HG03439 (cell line): Measurements from ENCODE around the gene SRGAP2B.
"Not testable (repeated sequence)": the region's sequence is repeated elsewhere in the genome, so short reads cannot be mapped to it uniquely, and the experiment has no call there.

Experiments
- ATAC-seq: cut with Tn5 transposase; IDR thresholded peaks from one replicate; pipeline ENCODE4 v1.9.1; 2021; ENCODE audit warnings: mild to moderate bottlenecking, moderate library complexity; ENCODE audit not compliant: unreplicated experiment

The SRGAP2B gene

DNA sequence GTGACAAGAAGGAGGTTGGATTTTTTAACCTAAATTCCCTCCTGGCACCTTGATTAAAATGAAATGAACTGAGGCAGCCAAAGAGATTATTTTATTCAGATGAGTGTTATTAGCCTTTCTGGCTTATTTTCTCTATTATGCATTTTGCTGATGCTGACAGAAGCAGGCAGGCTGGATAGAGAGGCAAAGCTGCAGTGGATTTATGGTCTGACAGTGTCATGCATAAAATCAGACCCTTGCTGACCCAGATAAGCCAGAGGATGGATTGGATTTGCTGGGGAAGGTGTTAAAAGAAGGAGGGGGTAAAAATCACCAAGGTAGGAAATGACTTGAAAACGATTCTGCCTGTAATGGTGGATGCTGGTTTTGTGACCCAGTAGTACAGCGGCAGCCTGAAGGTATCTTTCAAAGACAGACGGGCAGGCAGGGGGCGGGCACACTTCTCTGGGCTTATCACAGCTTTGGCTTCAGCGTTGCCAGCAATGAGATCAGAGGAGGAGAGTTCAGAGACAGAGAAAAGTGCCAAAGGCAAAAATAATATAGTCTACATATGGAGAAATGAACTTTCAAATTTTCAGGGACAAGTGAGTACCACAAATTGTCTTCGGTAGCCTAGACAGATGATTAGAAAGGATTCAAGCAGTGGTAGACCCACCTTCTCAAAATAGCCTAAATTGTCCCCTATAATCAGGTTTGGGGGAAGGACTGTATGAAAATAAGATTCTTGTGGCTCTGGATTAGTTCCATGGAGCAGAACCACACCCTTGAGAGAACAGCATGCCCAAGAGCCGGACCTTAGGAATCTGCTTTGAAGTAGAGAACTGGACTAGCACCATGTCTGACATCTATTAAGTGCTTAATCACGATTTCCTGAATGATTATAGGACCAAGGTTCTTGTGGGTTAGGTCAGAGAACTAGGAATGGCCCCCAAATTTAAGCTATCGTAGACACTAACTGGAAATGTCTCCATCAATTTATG, 133.2 kb downstream of the SRGAP2B start:
- not testable (repeated sequence) for ATAC-seq

DNA sequence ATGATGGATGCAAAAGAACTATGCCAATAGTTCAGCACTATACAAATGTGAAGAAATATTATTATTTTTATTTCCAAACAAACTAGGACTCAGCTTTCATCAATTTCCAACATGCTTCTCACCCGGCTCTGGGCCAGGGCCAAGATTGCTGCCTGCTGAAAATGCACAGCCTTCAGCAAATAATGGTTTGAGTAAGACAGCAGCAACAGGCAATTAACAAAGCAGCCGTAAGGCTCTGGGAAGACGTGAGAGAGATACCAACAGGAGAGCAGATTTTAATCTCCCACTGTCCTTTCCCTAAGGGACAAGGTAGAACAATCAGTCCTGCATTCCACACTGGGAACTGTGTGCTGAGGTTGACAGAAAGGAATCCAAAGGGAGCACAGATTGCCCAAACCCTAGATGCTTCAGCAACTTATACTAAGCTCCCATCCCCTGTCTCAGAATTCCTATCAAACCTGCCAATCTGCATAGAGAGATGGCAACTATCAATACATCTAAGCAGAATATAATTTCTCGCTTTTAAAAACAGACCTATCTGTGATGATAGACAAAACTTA, 134.1 kb downstream of the SRGAP2B start:
- ATAC-seq: not testable (repeated sequence)

DNA sequence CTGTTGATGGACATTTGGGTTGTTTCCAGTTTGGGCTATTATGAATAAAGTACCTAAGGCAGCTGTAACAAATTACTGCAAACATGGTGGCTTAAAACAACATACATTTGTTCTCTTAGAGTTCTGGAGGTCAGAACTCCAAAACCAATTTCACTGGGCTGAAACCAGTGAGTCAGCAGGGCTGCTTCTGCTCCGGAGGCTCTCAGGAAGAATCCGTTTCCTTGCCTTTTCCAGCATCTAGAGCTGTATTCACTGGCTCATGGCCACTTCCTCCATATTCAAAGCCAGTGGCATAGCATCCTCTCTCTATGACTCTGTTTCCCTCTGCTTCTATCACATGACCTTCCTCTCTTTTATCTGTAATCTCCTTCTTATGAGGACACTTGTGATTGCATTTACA, 146.7 kb downstream of the SRGAP2B start:
- ATAC-seq: not testable (repeated sequence)

DNA sequence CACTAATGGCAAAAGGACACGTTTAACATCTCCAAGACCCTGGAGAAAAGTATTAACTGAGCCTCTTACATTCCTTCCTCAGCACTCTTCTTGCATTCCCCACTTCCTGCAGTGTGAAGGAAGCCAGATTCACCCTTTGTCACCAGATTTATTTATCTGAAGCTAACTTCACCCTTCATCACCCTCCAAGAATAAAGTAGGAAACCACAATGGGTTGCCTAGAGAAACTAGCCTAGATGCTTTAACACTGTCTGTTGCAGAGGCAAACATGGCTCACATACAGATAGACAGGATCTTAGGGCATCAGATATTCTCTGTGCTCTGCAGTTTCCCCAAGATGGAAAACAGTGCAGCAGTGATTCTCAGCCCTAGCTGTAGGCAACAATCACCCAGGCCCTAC, 147.6 kb downstream of the SRGAP2B start:
- not testable (repeated sequence) for ATAC-seq

DNA sequence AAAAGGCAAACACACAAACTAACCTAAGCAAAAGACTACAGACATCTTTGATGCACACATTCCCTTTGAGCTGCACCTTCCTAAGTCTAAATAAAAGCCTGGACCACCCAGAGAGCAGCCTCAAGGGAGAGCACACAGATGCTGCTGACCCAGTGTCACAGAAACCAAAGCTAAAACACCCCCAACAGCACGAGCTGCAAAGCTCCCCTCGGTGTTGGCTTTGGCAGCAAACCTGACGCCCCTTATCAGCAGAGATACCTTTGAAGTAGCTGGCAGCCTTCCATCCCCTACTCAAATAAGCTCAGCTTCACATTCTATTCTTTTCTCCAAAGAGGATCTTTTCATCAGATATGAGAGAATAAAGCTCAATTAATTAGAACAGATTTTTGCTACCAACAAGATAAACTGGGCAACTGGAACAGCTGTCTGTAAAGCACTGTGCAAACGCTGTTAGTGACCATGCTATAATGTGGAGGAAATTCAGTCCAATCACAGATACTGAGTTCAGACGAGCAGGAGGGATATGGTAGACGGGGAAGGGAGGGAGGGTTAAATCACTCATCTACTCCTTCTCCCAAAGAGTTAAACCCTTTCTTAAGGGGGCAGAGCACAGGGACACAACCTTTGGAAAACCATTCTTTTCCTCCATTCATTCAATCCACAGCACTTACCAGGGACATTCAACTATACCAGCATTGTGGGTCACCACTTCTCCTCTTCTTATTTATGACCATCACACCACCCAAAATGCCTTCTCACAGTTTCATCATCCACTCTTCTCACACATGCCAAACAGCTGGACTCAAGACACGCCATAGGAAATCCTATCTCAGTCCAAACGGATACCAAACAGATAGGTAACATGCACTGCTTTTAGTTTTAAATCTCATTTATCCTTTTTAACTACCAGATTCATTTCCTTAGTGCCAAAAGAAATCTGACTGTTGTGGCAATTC, 148.3 kb downstream of the SRGAP2B start:
- ATAC-seq: not testable (repeated sequence)

DNA sequence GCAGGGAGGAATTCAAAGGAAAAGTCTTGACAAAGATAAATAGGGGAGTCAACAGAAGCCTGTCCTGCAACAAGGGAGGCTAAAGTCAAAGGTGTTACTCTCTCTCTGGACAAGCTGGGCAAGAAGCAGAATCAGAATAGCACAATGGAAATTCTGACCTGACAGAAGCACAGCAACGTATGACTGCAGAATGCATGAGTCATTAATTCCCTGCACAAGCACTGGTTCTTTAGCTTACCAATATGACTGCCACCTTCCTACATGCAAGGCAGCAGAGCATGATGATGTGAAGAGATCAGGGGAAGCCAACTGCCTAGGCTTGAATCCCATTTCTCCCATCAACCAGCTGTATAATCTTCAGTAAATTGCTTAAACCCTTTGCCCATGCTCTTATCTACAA, 153.4 kb downstream of the SRGAP2B start:
- not testable (repeated sequence) for ATAC-seq

DNA sequence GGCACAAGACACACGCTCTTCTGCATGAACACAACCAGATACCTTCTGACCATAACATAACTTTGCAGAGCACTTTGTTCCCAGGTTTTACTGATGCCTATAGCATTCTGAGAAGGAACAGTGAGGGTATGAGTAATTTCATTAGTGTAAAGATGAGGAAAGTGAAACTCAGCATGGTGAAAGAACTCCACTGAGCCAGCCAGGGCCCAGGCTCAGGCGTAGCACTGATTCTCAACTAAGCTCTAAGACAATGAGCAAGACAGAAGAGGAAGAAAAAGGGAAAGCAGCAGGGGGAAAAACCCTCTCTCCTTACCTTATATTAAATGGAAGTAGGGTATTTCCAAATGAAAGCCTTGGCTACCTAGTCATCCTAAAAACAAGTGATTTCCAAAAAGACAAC, 155.1 kb downstream of the SRGAP2B start:
- not testable (repeated sequence) for ATAC-seq

DNA sequence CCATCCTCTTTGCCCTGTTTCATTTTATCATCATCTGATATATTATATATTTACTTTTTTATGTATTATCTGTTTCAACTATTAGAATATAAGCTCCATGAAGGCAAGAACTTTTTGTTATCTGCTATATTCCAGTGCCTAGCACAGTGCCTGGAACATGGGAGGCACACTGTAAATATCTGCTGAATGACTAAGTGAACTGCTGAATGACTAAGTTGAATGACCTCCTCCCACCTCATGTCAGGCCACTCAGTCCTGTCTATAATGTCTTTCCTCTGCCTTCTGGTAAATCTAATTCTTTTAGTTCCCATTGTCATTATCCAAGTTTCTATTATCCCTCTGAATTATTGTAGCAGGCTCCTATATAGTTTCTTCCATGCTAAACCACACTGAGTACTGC, 156.5 kb downstream of the SRGAP2B start:
- ATAC-seq: not testable (repeated sequence)

DNA sequence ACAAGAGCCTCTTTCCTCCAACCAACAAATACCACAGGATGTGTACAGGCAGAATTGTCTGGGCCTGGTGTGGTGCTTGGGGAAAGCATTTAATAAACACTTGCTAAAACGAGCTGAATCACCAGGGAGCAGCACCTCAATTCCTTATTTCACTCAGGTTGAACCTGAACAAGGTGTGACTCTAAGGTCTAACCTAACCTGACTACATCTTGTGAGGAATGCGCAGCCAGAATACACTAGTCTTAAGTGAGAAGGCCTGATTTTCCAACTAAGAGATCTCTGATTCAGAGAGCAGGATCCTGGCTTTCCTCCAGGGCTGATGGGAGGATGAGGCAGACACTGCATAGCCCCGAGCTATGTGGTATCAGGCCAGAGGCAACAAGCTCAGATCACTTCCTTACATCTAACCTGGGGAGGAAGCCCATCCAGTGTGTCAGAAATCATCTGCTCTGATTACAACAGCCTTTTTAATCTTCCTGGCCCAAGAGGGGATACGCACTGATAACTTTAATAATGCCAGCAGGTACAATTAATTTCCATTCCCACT, 158.9 kb downstream of the SRGAP2B start:
- not testable (repeated sequence) for ATAC-seq

DNA sequence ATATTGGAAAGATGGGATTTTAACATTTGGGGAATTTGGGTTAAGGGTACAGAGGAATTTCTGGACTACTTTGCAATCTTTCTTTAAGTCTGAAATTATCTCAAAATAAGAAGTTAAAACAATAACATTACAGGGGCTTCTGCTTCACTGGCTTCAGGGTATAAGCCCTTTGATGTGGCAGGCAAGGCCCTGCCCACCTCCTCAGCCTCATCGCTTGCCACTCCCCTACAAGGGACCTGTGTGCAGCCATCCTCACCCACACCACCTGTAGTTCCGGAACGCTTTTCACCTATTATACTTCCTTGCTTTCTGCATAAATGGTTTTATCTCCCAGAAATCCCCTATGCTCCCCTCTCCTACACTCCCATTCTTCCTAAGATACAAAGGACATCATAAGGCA, 159.8 kb downstream of the SRGAP2B start:
- ATAC-seq: not testable (repeated sequence)

DNA sequence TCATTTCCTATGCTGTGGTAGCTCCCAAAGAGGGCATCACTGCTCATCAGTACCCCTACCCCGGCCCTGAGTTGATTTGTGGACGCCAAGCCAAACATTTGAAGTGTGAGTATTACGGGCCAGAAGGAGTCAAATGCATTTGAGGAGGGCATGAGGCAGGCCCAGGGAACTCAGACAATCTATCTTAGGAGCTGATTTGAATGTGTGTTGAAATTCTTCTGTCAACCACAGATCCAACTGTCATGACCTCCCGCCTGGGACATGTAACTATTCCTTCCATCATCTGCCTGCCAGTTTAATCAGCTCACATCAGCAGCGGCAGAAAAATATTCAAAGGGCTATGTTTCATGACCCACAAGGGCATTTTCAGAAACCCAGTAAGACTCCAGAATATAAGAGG, 162.1 kb downstream of the SRGAP2B start:
- not testable (repeated sequence) for ATAC-seq

DNA sequence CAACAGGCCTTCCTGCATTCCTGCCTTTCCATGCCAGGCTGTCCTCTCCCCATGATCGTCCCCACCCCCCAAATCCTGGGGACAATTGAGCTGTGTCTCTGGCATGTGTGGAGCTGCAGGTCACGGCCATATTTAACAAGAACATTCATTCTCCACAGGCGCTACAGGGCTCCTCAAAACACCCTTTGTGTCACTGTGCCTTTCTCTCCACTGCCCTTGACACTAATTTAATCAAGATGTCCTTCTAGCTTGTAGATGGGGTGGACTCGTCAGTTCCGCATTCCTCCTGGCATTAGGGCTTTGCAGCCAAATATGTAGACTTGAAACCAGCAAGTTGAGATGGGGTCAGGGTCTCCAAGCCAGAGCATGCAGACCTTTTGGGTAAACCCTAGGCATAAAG, 163.0 kb downstream of the SRGAP2B start:
- ATAC-seq: not testable (repeated sequence)

DNA sequence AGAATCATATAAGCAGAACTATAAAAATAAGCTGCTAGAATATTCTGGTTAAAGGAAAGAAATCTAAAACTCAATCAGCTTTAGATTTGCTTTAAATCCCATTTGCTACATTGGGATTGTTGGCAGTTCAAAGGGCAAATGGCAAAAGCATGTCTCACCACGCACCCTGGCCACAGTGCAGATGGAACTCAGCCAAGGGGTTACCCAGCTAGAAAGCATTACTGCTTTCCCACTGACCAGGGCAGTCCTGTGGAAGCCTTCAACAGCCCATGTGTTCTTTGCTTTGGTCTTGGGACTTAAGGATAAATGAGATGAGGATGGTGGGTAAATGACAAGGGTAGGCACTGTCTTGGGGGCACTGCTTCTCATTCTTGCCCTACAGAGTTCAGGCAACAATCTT, 163.6 kb downstream of the SRGAP2B start:
- ATAC-seq: not testable (repeated sequence)

DNA sequence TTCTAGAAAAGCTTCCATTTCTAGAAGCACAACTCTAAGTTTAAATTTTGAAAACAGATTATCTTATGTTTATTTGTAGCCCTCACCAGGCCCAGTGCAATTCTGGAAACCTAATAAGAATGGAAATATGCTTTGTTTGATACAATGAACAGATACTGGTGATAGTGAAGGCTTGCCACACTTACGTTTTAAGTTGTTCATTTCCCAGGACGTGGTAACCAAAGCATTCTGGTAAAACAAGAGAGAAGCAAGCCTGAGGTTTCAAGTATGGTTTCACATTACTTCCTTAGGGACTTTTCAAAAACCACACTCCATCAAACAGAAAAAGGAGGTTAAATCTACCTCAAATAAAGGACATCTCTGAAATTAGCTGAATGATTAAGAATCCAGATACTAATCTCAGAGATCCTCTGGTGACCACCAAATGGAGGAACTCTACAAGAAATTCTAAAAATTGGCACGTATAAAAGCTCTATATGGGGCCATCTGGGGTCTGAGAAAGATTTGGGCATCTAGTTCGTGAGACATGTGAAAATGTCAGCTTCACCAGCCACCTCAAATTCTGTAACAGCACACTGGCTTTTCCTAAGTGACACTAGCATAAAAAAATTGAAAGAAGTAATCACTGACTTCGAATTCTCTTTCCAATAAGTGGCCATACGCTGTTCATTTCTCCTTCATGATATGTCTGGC, 164.9 kb downstream of the SRGAP2B start:
- not testable (repeated sequence) for ATAC-seq

DNA sequence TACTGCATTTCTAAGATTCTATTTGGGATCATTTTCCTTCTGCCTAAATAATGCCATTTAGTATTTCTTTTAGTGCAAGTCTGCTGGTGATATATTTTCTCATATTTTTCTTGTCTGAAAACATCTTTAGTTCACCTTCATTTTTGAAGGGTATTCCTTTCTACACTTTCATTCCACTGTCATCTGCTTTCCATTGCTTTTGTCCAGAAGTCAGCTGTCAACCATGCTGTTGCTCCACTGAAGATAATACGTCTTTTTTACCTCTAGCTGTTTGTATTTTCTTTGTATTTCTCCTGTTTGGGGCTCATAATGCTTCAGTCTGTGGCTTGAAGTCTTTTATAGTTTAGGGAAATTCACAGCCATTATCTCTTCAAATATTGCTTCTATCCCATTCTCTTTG, 167.8 kb downstream of the SRGAP2B start:
- not testable (repeated sequence) for ATAC-seq

DNA sequence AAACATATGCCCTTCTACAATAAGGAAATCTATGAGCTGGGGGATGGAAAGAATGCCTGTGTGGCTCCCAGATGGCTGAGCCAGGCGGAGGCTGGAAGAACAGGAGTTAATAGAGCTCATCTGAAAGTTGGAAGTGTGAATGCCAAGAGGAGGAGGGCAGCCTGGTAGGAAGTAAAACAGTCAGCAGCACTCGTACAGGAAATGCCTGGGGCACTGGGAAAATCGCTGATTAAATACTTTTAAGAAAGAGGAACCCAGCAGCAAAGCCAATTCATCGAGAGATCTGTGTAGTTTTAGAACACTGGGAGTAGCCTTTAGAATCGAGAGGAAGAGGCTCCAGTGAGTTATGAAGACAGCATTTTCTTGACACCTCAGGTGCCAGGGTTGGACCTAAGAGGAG, 171.5 kb downstream of the SRGAP2B start:
- not testable (repeated sequence) for ATAC-seq

DNA sequence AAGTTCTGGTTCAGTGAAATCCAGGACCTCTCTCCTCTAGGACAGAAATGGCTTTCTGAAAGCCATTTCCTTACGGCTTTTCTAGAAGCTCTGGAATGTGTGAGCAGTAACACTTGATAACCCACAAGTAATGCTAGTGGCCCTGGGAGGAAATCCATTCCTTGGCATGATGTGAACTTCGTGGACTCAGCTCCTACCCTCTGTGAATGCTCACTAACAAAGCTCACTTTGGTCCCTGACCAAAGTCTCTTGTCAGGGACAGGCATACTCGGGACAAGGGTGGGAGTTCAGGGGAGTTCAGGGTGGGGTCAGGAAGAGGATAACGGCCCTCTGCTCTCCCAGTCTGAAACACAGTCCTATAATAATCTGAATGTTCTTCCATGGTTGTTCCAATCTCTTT, 172.3 kb downstream of the SRGAP2B start:
- not testable (repeated sequence) for ATAC-seq

DNA sequence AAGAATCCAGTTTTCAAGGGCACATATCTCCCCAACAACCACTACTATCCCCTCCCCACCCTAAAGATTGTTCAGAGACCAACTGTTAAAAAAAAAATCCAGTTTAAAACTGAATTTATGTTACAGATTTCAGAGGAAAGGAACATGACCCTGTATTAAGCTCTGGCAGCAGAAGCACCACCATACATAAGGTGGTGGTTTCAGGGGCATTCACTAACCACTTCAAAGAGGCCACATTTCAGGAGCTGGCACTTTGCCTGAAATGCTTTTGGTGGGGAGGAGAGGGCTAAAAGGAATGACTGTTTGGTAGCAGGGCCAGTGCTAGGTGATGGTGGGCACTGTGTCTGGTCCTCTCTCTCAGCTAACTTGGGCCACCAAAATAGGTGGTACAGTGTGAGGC, 176.0 kb downstream of the SRGAP2B start:
- not testable (repeated sequence) for ATAC-seq

DNA sequence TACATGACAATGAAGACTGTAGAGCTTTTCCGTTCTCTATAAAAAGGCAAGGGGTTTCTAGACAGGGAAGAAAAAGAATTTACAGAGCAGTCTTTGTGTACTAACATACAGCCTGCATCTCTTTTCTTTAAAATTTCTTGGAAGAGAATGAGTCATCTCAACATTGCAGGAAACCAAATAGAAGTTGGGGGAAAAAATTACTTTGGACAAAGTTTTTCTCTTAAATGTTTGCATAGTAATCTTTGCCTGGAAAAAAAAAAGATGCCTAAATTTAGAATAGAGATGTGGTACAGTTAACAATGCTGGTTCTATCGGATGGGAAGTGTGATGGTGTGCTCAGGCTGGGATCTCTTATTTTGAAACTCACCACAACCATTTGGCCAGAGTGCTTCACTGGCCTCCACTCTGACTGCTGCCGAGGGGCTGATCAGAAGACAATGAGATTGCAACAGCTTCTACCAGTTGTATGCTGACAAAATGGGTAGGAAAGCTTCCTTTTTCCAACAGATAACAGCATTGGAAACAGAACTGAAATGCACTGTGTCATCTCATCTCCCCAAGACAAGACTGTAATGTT, 177.0 kb downstream of the SRGAP2B start:
- not testable (repeated sequence) for ATAC-seq
